Suprapubic skin (tissue), 3 donors: ENCODE data around the gene VPS36.

ENCODE experiments used
- POLR2AphosphoS5 ChIP-seq, 3 donors: sonication (generic); formaldehyde crosslinking; IDR thresholded peaks; one replicate each; pipeline ENCODE4 v1.6.1; 2017; ENCODE audit warnings: antibody characterized with exemption in 3 of 3
- TF ChIP-seq, protein P1 (sequence below), 2 donors: fragments of 200-600 bp in 1 of 2; fragments of 450-650 bp in 1 of 2; sonication (generic) in 1 of 2; IDR thresholded peaks; one replicate each; pipeline ENCODE4 v1.5.1; 2016 to 2019; ENCODE audit warnings: antibody characterized with exemption in 2 of 2, mild to moderate bottlenecking in 1 of 2, moderate library complexity in 1 of 2

DNA sequence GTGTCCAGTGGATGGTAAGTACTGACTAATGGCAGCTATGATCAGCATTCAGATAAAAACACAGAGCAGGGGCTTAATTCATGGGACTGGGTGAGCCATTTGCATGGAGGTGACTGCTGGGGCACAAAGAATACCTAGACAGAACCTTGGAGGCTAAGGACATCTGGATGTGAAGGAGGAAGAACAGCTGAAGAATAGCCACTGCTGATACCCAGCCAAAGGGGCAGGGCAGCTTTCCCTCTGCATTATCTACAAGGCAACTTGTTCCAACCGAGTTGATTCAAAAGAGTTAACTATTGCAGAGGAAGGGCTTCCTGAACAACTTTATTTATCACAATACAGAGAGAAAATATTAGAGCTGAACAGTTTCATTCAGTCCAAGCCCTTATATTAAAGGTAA lies 31.4 kb downstream of the VPS36 start:
- TF ChIP-seq, protein P1, sequence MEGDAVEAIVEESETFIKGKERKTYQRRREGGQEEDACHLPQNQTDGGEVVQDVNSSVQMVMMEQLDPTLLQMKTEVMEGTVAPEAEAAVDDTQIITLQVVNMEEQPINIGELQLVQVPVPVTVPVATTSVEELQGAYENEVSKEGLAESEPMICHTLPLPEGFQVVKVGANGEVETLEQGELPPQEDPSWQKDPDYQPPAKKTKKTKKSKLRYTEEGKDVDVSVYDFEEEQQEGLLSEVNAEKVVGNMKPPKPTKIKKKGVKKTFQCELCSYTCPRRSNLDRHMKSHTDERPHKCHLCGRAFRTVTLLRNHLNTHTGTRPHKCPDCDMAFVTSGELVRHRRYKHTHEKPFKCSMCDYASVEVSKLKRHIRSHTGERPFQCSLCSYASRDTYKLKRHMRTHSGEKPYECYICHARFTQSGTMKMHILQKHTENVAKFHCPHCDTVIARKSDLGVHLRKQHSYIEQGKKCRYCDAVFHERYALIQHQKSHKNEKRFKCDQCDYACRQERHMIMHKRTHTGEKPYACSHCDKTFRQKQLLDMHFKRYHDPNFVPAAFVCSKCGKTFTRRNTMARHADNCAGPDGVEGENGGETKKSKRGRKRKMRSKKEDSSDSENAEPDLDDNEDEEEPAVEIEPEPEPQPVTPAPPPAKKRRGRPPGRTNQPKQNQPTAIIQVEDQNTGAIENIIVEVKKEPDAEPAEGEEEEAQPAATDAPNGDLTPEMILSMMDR (IDR thresholded peaks at IDR 0.05), result no peak
- no peak for TF ChIP-seq POLR2AphosphoS5 (IDR thresholded peaks at IDR 0.05)
